GF-D8 (cell line): Measurements from ENCODE around the gene PRR35.

ENCODE experiments used
- DNase-seq: peaks from one replicate; lab custom pipeline; 2025; lab: John Stamatoyannopoulos, UW

PRR35 gene

GRCh38 chr16:560204-560700, at the start of gene PRR35:
Gene PRR35 (plus strand): TSS chr16:560394. CDS start chr16:563295, 2,901 bp downstream.
- no peak for DNase-seq

GRCh38 chr16:512802-513201, 47.4 kb upstream of the PRR35 start:
- no peak for DNase-seq

GRCh38 chr16:513950-514349, 46.2 kb upstream of the PRR35 start:
- DNase-seq = no peak

GRCh38 chr16:515175-515938, 44.8 kb upstream of the PRR35 start:
- no peak for DNase-seq

GRCh38 chr16:515939-516226, 44.3 kb upstream of the PRR35 start:
- DNase-seq = no peak

GRCh38 chr16:516301-516700, 43.9 kb upstream of the PRR35 start:
- DNase-seq = no peak

GRCh38 chr16:518858-519257, 41.3 kb upstream of the PRR35 start:
- no peak for DNase-seq

GRCh38 chr16:519425-519824, 40.8 kb upstream of the PRR35 start:
- no peak for DNase-seq

- DNase-seq = no peak
Measured at GRCh38 chr16:519841-520687, 40.1 kb upstream of the PRR35 start.

- DNase-seq = no peak
Measured at GRCh38 chr16:520847-521246, 39.3 kb upstream of the PRR35 start.

- DNase-seq = no peak
Measured at GRCh38 chr16:521381-522210, 38.6 kb upstream of the PRR35 start.

GRCh38 chr16:522320-523096, 37.7 kb upstream of the PRR35 start:
- no peak for DNase-seq

- no peak for DNase-seq
Measured at GRCh38 chr16:523097-523741, 37.0 kb upstream of the PRR35 start.

- no peak for DNase-seq
Measured at GRCh38 chr16:524274-525040, 35.7 kb upstream of the PRR35 start.

- no peak for DNase-seq
Measured at GRCh38 chr16:525123-525519, 35.1 kb upstream of the PRR35 start.

- no peak for DNase-seq
Measured at GRCh38 chr16:525520-526180, 34.5 kb upstream of the PRR35 start.

- no peak for DNase-seq
Measured at GRCh38 chr16:526181-527014, 33.8 kb upstream of the PRR35 start.

- peak; percentile 45 for DNase-seq
Measured at GRCh38 chr16:527015-527903, 32.9 kb upstream of the PRR35 start, which contains the start of gene CAPN15. Gene CAPN15 (plus strand): TSS chr16:527712. CDS start chr16:546839, 19,127 bp downstream.
